HG03103 (cell line): Measurements from ENCODE around the gene SLC38A7.
A peak's percentile ranks its signal among the peaks of the same experiment; 100 is the strongest.
"Not testable (repeated sequence)": the region's sequence is repeated elsewhere in the genome, so short reads cannot be mapped to it uniquely, and the experiment has no call there.

Experiments used
- ATAC-seq: cut with Tn5 transposase; IDR thresholded peaks from one replicate; pipeline ENCODE4 v1.9.1; 2021; ENCODE audit warnings: low read depth; ENCODE audit not compliant: unreplicated experiment

Gene SLC38A7

DNA sequence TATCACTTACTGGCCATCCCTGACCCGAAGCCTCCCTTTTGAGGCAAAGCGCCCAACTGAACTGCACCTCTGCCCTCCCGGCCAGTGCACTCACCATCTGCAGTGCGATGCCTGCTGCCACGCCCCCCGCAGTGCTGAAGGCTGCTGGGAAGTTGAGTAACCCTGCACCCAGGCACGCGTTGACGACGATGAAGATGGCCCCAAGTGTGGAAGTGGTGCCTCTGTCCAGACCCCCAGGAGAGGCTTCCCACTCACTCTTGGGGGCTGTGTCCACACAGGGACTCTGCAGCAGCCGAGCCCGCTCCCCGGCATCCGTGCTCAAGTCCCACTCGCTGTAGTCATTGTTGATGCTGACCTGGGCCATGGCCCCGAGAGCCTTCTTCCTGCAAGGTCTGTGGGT lies 4.8 kb downstream of the SLC38A7 start:
- no peak for ATAC-seq

GRCh38 chr16:58678716-58679115 lies 5.9 kb downstream of the SLC38A7 start:
- no peak for ATAC-seq

GRCh38 chr16:58678269-58678668 lies 6.3 kb downstream of the SLC38A7 start:
- no peak for ATAC-seq

- no peak for ATAC-seq
These were observed 13.5 kb downstream of the SLC38A7 start for GRCh38 chr16:58670946-58671583.

GRCh38 chr16:58670177-58670576 lies 14.4 kb downstream of the SLC38A7 start:
- no peak for ATAC-seq

- no peak for ATAC-seq
These were observed 19.4 kb downstream of the SLC38A7 start for GRCh38 chr16:58665200-58665599.

- peak; percentile 88 for ATAC-seq
These were observed 23.3 kb downstream of the SLC38A7 start for GRCh38 chr16:58661199-58661830.

GRCh38 chr16:58659911-58660310 lies 24.7 kb downstream of the SLC38A7 start:
- not testable (repeated sequence) for ATAC-seq

- no peak for ATAC-seq
These were observed 25.8 kb downstream of the SLC38A7 start for GRCh38 chr16:58658796-58659211.

GRCh38 chr16:58656899-58657298 lies 27.7 kb downstream of the SLC38A7 start:
- no peak for ATAC-seq

GRCh38 chr16:58655215-58655596 lies 29.4 kb downstream of the SLC38A7 start:
- no peak for ATAC-seq

- ATAC-seq = no peak
These were observed 29.9 kb downstream of the SLC38A7 start for GRCh38 chr16:58654560-58655214.

- ATAC-seq = no peak
These were observed 31.8 kb downstream of the SLC38A7 start for GRCh38 chr16:58652741-58653140.

DNA sequence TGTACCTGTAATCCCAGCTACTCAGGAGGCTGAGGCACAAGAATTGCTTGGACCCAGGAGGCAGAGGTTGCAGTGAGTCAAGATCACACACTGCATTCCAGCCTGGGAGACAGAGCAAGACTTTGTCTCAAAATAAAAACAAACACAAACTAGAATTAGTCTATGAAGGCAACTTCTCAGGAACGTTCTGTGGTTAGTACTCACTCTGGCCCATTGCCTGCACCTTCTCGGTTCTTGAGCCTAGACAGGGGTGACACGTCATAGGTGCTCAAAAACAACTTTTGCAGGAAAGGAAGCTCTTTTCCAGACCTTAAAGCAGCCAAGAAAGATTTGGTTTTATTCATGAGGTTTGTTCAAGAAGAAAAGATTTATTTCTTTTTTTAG lies 32.6 kb downstream of the SLC38A7 start:
- no peak for ATAC-seq

- no peak for ATAC-seq
These were observed 34.9 kb downstream of the SLC38A7 start for GRCh38 chr16:58649707-58650106.

DNA sequence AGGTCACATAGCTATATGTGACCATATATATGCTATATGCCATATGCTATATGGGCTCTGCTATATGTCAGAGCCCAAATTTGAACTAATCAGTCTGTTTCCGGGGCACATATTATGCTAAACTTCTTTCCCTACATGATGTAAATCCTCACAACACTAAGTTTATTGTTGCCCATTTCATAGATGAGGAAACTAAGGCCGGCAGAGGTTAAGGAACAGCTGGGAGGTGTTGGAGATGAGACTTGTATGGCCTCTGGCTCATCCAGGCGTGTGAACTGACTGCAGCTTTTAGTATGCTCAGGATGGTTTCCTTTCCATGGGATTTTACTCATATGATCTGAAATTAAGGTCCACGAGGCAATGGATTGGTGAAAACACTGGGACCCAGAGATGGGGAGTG lies 37.5 kb downstream of the SLC38A7 start:
- no peak for ATAC-seq

GRCh38 chr16:58644765-58645487 lies 39.6 kb downstream of the SLC38A7 start:
- ATAC-seq = no peak

DNA sequence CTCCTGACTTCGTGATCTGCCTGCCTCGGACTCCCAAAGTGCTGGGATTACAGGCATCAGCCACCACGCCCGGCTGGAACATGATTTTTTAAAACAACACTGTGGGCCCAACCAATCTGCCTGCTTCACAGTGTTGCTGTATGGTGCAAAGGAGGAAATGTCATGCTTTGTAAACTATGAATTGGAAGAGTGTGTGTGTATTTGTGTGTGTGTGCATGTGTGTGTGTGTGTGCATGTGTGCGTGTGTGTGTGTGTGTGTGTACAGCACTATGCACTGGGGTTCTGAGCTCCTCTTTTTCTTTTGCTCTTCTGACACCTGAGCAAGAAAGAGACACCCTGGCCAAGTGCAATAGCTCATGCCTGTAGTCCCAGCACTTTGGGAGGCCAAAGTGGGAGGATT lies 40.5 kb downstream of the SLC38A7 start:
- ATAC-seq = no peak

DNA sequence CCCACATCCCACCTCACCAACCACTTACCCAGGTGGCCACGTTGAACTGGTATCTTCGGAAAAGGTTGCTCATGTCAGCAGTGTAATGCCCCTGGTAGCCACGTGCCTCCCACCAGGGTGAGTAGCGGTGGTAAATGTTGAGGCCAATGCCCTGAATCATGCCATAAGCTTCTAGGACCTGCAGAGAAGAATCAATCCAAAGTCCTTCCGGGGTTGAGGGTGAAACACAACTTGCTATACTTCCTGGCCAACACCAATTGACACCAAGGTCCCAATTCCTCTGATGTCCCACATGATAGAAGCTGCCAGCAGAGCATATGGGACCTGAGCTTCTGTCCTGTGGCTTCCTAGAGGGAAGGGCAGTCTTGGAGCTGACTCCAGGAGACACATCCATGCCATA lies 43.6 kb downstream of the SLC38A7 start:
- ATAC-seq = no peak

DNA sequence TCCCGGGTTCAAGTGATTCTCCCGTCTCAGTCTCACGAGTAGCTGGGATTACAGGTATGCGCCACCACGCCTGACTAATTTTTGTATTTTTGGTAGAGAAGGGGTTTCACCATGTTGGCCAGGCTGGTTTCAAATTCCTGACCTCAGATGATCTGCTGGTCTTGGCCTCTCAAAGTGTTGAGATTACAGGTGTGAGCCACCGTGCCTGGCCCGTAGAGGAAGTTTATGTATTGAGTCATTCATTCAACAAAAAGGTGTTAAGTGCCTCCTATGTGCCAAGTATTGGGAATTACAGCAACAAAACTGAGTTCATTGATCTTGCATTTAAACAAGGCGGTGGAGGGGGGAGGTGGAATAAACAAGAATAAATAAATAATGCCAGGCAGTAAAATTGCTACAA lies 44.7 kb downstream of the SLC38A7 start:
- no peak for ATAC-seq

DNA sequence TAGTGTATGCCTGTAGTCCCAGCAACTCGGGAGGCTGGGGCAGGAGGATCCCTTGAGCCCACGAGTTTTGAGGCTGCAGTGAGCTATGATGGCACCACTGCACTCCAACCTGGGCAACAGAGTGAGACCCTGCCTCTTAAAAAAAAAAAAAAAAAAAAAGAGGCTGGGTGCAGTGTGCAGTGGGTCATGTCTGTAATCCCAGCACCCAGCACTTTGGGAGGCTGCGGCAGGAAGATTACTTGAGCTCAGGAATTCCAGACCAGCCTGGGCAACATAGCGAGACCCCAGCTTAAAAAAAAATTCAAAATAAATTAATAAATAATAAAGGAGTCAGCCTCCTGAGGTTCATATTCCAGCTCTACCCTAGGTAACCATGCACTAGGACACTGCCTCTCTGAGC lies 45.3 kb downstream of the SLC38A7 start:
- no peak for ATAC-seq
